ENCODE data around the gene KCNJ14. TPM values are rescaled to one million over a fixed set of nuclear protein-coding genes. Genes with fewer than 3 reads are reported as not detected.

The KCNJ14 gene
- total RNA-seq, 1 donor from 2014 or later, result 1.4 TPM

- Histone ChIP-seq H3K27ac (ENCODE audit: low read depth, low read length) (no peak overlapping the region), H3K9me3 (ENCODE audit: insufficient read depth, low read depth, low read length) (no peaks in the 10 kb centered on the region), H3K4me3 (ENCODE audit: insufficient read depth, low read depth, low read length) (no peak overlapping the region), H3K4me1 (ENCODE audit: insufficient read depth, low read length) (peaks cover 6% of the 10 kb centered on the region), H3K36me3 (ENCODE audit: insufficient read depth, low read length) (no peaks in the 10 kb centered on the region), H3K79me2 (ENCODE audit: insufficient read depth, low read length) (no peaks in the 10 kb centered on the region), H3K9ac (ENCODE audit: low read length) (no peak overlapping the region), H3K27me3 (ENCODE audit: insufficient read depth, low read length) (peaks cover 18% of the 10 kb centered on the region), H2AFZ (ENCODE audit: low read depth, low read length) (no peak overlapping the region), H3K4me2 (ENCODE audit: low read length) (peak overlapping the region; percentile 93), H4K20me1 (ENCODE audit: insufficient read depth, low read length) (no peaks in the 10 kb centered on the region)
- peaks cover 3% of the 10 kb centered on the region for H3K27me3 Mint-ChIP-seq (ENCODE audit: low read depth, unreplicated experiment)
- DNase-seq (ENCODE audit: low read depth) (no peak), FAIRE-seq (no peak)
- no peak overlapping the region for H3K27ac Mint-ChIP-seq (ENCODE audit: unreplicated experiment)
- H3K4me1 Mint-ChIP-seq (ENCODE audit: low read depth, unreplicated experiment), result peaks cover 7% of the 10 kb centered on the region
- TF ChIP-seq EZH2 (IDR thresholded peaks at IDR 0.05; ENCODE audit: insufficient read depth, low read length) (no peak), CTCF (IDR thresholded peaks at IDR 0.05; ENCODE audit: insufficient read depth, low read depth, low read length) (no peak)
- no peaks in the 10 kb centered on the region for H3K9me3 Mint-ChIP-seq (ENCODE audit: unreplicated experiment)
- no peak overlapping the region for H3K4me3 Mint-ChIP-seq (ENCODE audit: unreplicated experiment)
- peaks cover 6% of the 10 kb centered on the region for H3K36me3 Mint-ChIP-seq (ENCODE audit: low read depth, unreplicated experiment)
These were observed 57.3 kb downstream of the KCNJ14 start for GRCh38 chr19:48512504-48513288.

GRCh38 chr19:48513289-48514122 is 58.1 kb downstream of the KCNJ14 start:
- Histone ChIP-seq H2AFZ (ENCODE audit: low read depth, low read length) (peak overlapping the region; percentile 85), H4K20me1 (ENCODE audit: insufficient read depth, low read length) (no peaks in the 10 kb centered on the region), H3K9ac (ENCODE audit: low read length) (no peak overlapping the region), H3K79me2 (ENCODE audit: insufficient read depth, low read length) (no peaks in the 10 kb centered on the region), H3K27me3 (ENCODE audit: insufficient read depth, low read length) (peaks cover 18% of the 10 kb centered on the region), H3K36me3 (ENCODE audit: insufficient read depth, low read length) (no peaks in the 10 kb centered on the region), H3K4me1 (ENCODE audit: insufficient read depth, low read length) (peaks cover 6% of the 10 kb centered on the region), H3K4me3 (ENCODE audit: insufficient read depth, low read depth, low read length) (peak overlapping the region; percentile 52), H3K27ac (ENCODE audit: low read depth, low read length) (no peak overlapping the region), H3K4me2 (ENCODE audit: low read length) (peak overlapping the region; percentile 93), H3K9me3 (ENCODE audit: insufficient read depth, low read depth, low read length) (no peaks in the 10 kb centered on the region)
- TF ChIP-seq EZH2 (IDR thresholded peaks at IDR 0.05; ENCODE audit: insufficient read depth, low read length) (no peak), CTCF (IDR thresholded peaks at IDR 0.05; ENCODE audit: insufficient read depth, low read depth, low read length) (no peak)
- H3K27ac Mint-ChIP-seq (ENCODE audit: unreplicated experiment), result no peak overlapping the region
- H3K27me3 Mint-ChIP-seq (ENCODE audit: low read depth, unreplicated experiment), result no peaks in the 10 kb centered on the region
- no peak overlapping the region for H3K4me3 Mint-ChIP-seq (ENCODE audit: unreplicated experiment)
- no peak for FAIRE-seq
- peaks cover 3% of the 10 kb centered on the region for H3K36me3 Mint-ChIP-seq (ENCODE audit: low read depth, unreplicated experiment)
- no peaks in the 10 kb centered on the region for H3K9me3 Mint-ChIP-seq (ENCODE audit: unreplicated experiment)
- peak; percentile 47 for DNase-seq (ENCODE audit: low read depth)
- peaks cover 7% of the 10 kb centered on the region for H3K4me1 Mint-ChIP-seq (ENCODE audit: low read depth, unreplicated experiment)
